ENCODE results near the gene CHST8.
"Not testable (repeated sequence)": the region's sequence is repeated elsewhere in the genome, so short reads cannot be mapped to it uniquely, and the experiment has no call there.

The CHST8 gene

GRCh38 chr19:33602576-33603204 lies 19.1 kb upstream of the CHST8 start:
- Histone ChIP-seq H3K36me3 (ENCODE audit: control insufficient read depth, insufficient read depth, low read length) (no peaks in the 10 kb centered on the region), H3K27me3 (replicated peaks; ENCODE audit: control insufficient read depth, insufficient read depth, low read length) (no peaks in the 10 kb centered on the region), H3K4me3 (replicated peaks; ENCODE audit: low read depth, low read length) (no peak overlapping the region)
- TF ChIP-seq CTCF (IDR thresholded peaks at IDR 0.05; ENCODE audit: insufficient read depth, low read length, poor library complexity, severe bottlenecking): no peak
- no peak for DNase-seq (ENCODE audit: extremely low read depth, insufficient read length)

GRCh38 chr19:33603377-33603776 lies 18.4 kb upstream of the CHST8 start:
- no peak for DNase-seq (ENCODE audit: extremely low read depth, insufficient read length)
- no peaks in the 10 kb centered on the region for H3K27me3 ChIP-seq (replicated peaks; ENCODE audit: control insufficient read depth, insufficient read depth, low read length)
- no peaks in the 10 kb centered on the region for H3K36me3 ChIP-seq (ENCODE audit: control insufficient read depth, insufficient read depth, low read length)
- no peak overlapping the region for H3K4me3 ChIP-seq (replicated peaks; ENCODE audit: low read depth, low read length)
- no peak for TF ChIP-seq CTCF (IDR thresholded peaks at IDR 0.05; ENCODE audit: insufficient read depth, low read length, poor library complexity, severe bottlenecking)

- DNase-seq (ENCODE audit: extremely low read depth, insufficient read length): no peak
- no peak overlapping the region for H3K4me3 ChIP-seq (replicated peaks; ENCODE audit: low read depth, low read length)
- TF ChIP-seq CTCF (IDR thresholded peaks at IDR 0.05; ENCODE audit: insufficient read depth, low read length, poor library complexity, severe bottlenecking): no peak
- no peaks in the 10 kb centered on the region for H3K36me3 ChIP-seq (ENCODE audit: control insufficient read depth, insufficient read depth, low read length)
- H3K27me3 ChIP-seq (replicated peaks; ENCODE audit: control insufficient read depth, insufficient read depth, low read length): no peaks in the 10 kb centered on the region
Measured at GRCh38 chr19:33604651-33605050, 17.1 kb upstream of the CHST8 start.

GRCh38 chr19:33605803-33606295 lies 15.9 kb upstream of the CHST8 start:
- not testable (repeated sequence) for H3K36me3 ChIP-seq (ENCODE audit: control insufficient read depth, insufficient read depth, low read length); H3K27me3 ChIP-seq (replicated peaks; ENCODE audit: control insufficient read depth, insufficient read depth, low read length); DNase-seq (ENCODE audit: extremely low read depth, insufficient read length); H3K4me3 ChIP-seq (replicated peaks; ENCODE audit: low read depth, low read length)

GRCh38 chr19:33606556-33606955 lies 15.2 kb upstream of the CHST8 start:
- Histone ChIP-seq H3K36me3 (ENCODE audit: control insufficient read depth, insufficient read depth, low read length) (no peaks in the 10 kb centered on the region), H3K4me3 (replicated peaks; ENCODE audit: low read depth, low read length) (no peak overlapping the region), H3K27me3 (replicated peaks; ENCODE audit: control insufficient read depth, insufficient read depth, low read length) (no peaks in the 10 kb centered on the region)
- DNase-seq (ENCODE audit: extremely low read depth, insufficient read length): no peak
- TF ChIP-seq CTCF (IDR thresholded peaks at IDR 0.05; ENCODE audit: insufficient read depth, low read length, poor library complexity, severe bottlenecking): no peak

GRCh38 chr19:33609353-33609752 lies 12.4 kb upstream of the CHST8 start:
- no peak for DNase-seq (ENCODE audit: extremely low read depth, insufficient read length)
- Histone ChIP-seq H3K36me3 (ENCODE audit: control insufficient read depth, insufficient read depth, low read length) (no peaks in the 10 kb centered on the region), H3K4me3 (replicated peaks; ENCODE audit: low read depth, low read length) (no peak overlapping the region), H3K27me3 (replicated peaks; ENCODE audit: control insufficient read depth, insufficient read depth, low read length) (no peaks in the 10 kb centered on the region; the same call in 1 of the 2 replicates)
- TF ChIP-seq CTCF (IDR thresholded peaks at IDR 0.05; ENCODE audit: insufficient read depth, low read length, poor library complexity, severe bottlenecking): no peak

Measured in GM06990 (cell line).